ENCODE data around the gene ZP1.

ZP1 gene

DNA sequence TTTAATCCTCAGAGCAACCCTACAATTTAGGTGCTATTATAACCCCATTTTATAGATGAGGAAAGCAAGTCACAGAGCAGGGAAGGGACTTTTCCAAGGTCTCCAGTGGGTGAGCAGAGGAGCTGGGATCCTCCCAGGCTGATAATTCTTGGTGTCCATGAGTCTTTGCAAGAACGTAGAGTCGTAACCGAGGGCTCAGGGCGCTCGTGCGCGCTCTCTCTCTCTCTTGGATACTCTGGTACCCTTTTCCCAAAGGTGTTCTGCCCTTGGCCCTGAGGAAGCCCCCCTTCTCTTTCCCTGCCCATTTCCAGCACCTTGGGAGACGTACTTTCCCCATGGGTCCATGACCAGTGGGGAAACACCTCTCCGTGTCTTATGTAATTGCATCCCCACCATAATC lies 5.2 kb upstream of the ZP1 start:
- DNase-seq: no peak

DNA sequence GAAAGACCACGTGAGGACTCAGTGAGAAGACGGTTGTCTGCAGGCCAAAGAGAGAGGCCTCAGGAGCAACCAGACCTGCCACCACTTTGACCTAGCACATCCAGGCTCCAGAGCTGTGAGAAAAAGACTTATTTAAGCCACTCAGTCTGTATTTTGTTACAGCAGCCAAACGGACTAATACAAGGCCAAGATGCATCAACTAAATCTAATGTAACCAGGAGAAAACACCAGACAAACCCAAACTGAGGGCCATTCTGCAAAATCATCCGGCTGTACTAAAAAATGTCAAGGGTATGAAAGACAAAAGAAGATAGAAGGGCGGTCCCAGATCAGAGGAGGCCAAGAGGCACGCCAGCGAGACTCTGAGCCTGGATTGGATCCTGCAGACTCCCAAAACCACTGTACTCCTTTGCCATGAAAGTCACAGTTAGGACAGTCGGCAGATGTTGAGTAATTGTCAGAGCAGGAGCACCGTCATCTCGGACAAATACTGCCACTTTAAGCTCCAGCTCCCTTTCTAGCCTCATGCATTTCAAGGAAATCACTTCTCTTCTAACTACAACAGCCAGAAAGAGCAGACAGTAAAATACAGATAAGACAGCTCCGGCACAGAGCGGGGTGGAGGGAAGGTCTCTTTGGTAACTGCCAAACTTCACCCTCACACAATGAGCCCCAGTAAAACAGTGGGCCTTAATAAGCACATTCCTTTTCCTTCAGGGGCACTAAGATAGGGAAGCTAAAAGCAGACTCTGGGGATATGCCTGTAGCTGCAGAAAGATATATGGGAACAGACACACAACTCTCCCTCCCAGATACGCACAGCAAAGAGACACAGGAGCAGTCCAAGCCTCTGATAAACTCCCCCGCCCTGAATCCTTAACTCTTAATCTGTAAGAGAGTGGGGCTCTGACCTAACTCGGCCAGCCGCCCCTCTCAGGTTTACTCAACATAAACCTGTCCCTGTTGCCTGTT lies 3.5 kb upstream of the ZP1 start:
- no peak for DNase-seq

DNA sequence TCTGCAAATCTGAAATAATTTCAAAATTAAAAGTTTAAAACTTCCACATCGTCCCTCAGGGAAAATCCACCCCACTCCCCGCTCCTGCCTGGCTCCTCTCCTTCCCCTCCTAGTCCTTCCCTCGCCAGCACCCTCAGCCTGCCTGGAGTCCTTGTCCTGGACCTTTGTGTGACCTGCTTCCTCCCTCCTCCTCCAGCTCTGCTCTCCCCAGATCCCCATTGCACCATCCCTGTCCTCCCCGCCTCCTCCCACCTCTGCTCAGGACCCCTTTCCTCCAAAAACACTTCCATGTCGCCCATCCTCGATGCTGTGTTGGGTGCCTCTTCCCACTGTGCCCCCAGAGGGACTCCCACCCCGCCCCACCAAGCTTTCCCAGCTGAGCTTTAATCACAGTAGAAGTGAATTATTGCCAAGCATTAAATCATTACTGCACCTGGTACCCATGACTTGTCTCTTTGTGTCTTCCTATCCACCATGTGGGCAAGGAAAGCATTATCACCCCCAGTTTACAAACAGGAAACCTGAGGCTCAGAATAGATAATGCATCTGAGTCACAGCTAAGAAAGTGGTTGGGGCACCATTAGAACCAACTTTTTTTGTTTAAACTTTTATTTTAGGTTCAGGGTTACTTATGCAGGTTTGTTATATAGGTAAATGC lies 2.4 kb upstream of the ZP1 start:
- no peak for DNase-seq

DNA sequence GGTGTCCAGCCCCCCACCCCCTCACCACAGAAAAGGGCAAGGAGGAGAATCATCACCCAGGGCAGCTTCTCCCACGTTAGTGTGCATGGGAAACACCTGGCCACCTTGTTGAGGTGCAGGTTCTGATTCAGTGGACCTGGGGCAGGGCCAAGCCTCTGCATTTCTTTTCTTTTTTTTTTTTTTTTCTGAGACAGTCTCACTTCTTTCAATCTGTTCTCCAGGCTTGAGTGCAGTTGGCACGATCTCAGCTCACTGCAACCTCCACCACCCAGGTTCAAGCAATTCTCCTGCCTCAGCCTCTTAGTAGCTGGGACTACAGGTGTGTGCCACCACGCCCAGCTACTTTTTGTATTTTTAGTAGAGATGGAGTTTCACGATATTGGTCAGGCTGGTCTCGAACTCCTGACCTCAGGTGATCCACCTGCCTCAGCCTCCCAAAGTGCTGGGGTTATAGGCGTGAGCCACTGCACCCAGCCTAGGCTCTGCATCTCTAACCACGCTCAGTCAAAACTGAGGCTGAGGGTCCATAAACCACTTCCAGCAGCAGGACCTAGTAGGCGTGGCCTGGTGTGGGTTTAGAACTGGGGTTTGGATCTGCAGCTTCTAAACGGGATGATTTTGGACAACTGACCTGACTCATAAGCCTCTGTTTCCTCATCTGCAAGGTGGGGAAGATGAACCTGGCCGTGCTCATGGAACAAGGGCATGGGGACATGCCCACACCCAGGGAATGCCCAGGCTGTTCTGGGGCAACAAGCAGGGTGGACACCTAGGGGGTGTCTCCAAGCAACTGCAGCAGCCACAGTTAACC lies 734 bp downstream of the ZP1 start:
- DNase-seq: no peak

DNA sequence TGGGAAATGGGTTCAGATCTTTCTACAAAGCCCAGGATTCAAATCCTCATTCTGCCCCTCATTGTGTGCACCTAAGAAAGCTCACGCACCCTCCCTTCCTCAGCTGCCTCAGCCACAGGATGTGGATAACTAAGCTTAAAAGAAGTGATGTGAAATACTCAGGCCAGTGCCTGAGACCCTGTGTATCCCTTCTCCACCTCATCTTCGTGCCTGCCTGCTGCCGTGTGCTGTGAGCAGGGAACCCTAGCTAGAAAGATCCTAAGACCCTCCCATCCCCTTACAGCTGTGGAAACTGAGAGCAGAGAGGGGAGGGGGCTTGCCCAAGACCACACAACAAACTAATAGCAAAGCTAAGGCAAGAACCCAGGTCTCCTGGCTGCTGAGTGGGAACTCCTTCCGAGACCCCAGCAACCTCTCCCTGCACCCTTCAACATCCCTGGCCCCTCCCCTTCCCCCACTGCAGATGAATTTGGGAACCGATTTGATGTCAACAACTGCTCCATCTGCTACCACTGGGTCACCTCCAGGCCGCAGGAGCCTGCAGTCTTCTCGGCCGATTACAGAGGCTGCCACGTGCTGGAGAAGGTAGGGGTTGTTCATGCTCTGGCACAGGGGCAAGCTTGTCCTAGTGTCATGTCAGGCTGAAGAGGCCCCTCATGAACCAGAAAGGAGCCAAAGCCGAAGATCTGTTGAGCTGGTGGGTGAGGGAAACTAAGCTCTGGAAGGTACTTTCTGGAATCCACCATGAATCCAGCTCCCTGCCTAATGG lies 1.5 kb downstream of the ZP1 start:
- no peak for DNase-seq

DNA sequence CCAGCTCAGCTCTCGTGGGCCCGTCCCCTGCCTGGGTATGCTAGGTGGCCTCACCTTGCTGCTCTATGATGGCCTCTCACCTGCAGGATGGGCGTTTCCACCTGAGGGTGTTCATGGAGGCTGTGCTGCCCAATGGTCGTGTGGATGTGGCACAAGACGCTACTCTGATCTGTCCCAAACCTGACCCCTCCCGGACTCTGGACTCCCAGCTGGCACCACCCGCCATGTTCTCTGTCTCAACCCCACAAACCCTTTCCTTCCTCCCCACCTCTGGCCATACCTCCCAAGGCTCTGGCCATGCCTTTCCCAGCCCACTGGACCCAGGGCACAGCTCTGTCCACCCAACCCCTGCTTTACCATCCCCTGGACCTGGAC lies 2.1 kb downstream of the ZP1 start:
- DNase-seq: no peak

DNA sequence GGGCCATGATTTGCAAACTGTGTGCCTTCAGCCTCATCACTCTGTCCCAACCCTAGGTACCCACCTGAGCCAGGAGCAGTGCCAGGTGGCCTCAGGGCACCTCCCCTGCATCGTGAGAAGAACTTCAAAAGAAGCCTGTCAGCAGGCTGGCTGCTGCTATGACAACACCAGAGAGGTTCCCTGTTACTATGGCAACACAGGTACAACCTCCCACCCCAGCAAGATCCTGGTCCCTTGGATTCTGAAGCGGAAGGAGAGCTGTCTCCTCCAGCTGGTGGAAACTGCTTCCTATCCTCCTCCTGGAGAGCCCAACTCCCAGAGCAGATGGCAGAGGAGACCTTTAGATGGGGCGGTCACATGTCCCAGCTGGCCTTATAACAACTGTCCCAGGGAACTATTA lies 2.9 kb downstream of the ZP1 start:
- no peak for DNase-seq

DNA sequence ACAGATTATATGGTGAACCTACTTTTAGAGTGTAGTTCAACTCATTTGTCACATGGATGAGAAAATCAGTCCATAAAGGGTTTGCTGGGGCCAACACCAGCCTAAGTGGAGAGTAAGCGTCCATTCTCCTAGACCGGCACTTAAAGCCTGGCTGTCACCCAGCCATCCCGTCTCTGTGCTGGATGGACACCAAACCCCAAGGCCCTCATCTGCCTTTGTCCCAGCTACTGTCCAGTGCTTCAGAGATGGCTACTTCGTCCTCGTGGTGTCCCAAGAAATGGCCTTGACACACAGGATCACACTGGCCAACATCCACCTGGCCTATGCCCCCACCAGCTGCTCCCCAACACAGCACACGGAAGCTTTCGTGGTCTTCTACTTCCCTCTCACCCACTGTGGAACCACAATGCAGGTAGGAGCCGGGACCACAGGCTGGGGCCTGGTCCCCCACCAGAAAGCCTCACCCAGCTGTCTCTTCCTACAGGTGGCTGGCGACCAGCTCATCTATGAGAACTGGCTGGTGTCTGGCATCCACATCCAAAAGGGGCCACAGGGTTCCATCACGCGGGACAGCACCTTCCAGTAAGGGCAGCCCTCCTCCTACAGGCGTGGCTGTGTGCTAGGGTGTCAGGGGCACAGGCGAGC lies 3.5 kb downstream of the ZP1 start:
- DNase-seq: no peak

DNA sequence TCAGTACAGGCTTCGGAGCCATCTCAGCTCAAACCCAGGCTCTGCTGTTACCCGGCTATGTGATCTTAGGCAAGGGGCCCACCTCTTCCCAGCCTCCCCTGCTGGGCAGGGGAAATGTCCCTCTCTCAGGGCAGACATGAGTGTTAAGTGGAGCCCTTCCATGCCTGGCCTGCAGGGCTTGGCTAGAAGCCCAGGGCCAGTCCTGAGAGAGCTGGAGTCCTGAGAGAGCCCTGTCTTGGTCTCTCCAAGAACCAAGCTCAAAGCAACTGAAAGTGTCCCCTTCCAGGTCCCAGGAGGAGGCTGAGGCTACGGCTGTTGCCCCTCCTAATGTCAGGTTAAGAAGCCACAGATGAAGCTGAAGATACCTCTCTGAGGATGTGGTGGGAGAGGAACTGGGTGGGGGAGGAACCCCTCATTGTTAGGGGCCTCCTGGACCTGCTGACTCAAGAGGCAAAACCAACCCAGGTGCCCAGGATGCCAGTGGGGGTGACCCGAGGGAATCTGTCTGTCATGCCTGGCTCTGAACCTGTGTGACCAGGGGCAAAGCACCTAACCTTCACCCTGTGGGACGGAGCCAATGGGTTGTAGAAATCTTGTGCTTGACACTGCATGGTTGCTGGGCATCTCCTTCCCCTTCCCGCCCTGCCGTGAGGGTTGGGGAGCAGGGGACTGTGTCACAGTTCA lies 4.2 kb downstream of the ZP1 start:
- no peak for DNase-seq

DNA sequence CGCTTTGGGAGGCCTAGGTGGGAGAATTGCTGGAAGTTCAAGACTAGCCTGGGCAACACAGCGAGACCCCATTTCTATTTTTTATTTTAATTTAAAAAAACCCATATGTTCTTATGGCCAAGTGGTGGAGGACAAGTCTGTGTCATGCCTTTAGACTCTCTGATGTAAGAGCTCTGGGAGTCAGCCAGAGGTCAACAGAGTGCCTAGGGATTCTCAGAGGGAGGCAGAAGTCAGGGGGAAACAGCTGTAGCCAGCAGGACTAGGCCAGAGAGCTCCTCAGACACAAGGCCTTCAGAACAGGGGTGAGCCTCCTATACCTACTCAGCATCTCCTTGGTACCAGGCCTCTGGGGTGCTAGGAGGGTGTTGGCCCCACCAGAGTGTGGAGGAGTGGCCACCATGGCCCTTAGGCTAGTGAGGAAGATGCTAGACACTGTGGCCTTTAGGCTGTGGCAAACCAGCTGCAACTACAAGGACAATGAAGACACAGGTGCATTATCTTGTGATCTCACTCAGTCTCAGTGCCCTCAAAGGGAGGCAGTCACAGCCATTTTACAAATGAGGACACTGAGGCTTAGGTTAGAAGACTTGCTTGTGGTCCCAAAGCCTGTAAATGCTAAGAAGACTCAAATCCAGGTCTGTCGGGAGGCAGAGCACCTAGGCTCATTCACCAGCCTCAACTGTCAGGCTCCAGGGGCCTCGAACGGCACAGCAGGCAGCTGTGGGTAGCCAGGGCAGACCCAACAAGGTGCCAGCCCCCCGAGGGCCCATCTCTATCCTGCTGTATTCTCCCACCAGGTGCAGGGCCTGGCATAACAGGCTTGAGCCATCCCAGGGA lies 5.0 kb downstream of the ZP1 start:
- DNase-seq: no peak

DNA sequence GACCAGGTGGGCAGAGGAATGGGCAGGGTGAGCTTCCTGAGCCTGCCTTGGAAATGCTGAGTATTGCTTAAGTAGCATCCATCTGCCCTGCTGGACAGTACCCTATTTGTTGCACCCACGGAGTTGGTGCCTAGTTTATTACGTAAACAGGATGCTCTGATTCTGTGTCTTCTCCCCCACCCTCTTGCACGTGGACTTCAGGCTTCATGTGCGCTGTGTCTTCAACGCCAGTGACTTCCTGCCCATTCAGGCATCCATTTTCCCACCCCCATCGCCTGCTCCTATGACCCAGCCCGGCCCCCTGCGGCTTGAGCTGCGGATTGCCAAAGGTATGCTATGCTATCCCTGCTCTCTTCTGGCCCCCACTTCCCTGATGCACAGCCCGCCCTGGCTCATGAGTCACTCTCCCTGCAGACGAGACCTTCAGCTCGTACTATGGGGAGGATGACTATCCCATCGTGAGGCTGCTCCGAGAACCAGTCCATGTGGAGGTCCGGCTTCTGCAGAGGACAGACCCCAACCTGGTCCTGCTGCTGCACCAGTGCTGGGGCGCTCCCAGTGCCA lies 5.7 kb downstream of the ZP1 start:
- DNase-seq: no peak

DNA sequence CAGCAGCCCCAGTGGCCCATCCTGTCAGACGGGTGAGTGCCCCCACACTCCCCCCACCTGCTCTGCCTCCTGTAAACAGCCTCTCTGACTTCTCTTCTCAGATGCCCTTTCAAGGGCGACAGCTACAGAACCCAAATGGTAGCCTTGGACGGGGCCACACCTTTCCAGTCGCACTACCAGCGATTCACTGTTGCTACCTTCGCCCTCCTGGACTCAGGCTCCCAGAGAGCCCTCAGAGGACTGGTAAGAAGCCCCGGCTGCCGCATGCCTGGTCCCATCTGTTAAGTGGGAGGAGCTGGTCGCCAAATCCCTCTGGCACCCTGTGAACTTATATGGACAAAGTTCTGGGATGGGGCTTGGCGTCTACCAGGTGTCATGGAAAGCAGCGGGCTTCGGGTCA lies 6.2 kb downstream of the ZP1 start:
- DNase-seq: no peak

DNA sequence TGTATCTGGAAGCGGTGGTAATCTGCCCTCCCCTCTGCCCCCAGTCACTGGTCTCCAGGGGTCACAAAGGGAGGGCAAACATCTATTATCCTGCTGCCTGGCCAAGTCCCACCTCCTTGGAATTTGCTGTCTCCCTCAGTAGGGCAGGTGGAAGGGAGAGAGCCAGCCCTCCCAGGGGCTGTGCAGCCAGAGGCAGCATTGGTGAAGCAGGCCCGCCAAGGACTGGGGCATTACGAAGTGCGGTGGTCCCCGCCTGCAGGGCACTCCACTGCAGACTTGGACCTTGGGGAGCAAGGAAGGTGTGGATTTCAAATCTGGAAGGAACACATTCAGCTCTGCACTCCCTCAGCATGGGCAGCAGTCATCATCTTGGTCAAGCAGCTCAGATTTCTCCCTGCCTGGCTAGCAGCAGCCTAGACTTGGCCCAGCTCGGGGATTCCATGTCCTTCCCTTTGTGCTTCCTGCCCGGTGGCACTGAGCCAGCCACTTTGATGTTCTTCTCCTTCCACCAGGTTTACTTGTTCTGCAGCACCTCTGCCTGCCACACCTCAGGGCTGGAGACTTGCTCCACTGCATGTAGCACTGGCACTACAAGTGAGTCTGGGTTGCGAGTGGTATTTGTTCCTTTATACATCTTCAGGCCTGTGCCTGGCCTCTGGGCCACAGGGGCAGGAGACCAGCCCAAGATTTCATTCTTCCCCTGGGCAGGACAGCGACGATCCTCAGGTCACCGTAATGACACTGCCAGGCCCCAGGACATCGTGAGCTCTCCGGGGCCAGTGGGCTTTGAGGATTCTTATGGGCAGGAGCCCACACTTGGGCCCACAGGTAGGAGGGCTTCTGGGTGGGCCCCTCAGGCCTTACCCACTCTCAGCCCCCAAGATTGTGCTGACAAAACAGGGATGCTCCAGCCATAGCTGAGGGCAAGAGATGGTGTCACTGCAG lies 7.4 kb downstream of the ZP1 start:
- DNase-seq: no peak

DNA sequence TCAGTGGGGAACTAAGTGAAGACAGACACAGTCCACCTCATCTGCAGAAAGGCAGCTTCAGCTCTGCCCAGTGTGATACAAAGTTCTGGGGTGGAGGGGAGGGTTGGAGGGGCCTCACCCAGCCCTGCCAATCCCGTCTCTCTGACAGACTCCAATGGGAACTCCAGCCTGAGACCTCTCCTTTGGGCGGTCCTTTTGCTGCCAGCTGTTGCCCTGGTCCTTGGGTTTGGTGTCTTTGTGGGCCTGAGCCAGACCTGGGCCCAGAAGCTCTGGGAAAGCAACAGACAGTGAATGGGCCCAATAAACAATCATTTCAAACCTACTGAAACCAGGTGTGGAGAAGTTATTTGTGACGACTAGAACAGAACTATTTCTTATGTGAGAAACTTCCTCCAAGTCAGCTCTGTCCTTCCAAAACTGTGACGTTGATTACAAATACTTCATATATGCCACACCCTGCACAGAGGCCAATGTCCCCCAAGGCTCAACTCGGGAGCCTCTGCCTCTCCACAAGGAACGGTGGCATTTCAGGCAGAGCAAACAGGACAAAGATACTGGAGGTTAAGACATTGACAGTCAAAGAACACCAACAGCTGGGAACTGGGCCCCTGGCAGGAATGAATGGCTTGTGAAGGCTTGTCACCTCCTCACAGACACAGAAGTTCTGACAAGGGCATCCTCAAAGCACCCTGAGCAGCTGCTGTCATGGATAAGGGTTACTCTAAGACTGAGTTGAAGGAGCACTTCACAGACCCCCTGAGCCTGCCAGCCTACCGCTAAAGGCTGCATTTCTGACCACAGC lies 8.2 kb downstream of the ZP1 start:
- DNase-seq: no peak

DNA sequence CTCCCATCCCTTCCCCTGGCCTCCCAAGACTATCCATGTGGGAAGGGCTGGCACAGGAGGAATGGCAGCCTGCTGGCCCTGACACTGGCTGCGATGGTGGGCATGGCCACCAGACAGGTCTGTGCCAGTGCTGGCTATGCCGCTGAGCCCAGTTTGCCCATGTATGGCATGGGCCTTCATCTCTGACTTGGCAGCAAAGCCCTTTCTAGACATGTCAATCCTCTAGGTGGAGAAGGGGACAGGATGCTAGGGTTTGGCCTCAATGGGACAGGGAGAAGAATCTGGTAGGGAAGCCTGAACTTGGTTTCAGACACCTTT lies 8.8 kb downstream of the ZP1 start:
- no peak for DNase-seq

DNA sequence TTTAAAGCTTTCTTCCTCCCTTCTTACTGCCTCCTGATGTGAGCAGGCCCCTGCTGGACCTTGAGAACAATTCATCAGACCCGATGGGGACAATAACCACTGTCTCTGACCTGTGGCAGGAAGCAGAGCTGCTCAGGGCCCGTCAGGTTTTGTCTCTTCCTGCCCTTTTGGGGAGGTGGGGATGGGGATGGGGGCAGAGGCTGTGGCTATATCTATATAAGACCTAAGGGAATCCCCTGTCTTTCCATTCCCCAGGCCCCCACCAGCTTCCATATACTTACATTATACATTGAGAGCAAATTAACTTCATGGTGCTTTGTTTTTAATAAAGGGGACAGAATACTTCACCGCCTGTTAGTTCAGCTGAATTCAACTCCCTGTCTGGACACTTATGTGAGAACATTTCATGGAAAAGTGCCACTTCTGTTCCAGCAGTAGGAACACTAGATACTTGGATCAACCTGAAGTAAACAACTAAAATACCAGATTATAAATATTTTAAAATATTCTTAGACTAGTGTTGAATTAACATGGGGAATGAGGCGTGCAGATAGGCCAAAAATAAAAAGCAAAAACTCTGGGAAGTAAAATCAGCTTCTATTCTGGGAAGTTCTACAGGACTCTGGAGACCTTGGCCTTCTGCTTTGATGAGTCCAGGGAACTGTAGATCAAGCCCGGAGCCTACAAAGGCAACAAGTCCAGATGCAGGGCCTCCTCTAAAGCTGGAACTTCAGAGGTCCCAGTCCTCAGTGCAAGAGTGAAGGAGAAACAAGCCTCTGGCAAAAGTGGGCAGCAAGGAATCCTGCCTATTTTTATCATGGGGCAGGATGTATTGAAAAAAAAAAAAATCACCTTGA lies 11.1 kb downstream of the ZP1 start:
- no peak for DNase-seq

DNA sequence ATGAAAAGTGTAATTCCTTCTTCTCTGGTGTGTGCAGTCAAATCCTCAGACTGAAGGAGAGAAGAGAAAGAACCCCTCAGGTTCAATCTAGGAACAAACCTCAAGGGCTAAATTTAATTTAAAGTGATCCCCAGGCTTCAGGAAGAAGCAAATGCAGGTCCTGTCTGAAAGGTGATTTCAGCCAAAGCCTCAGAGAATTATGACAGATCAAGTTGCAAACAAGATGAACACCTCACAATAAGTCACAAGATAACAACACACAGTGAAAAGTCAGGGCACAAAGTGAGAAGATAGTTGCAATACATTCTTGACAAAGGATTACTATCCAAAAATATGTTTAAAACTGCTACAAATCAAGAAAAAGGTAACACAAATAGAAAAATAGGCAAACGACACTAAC lies 11.8 kb downstream of the ZP1 start:
- no peak for DNase-seq
